GM18858 (cell line): Measurements from ENCODE around the gene ARHGAP24.
A peak's percentile ranks its signal among the peaks of the same experiment; 100 is the strongest.
"Not testable (repeated sequence)": the region's sequence is repeated elsewhere in the genome, so short reads cannot be mapped to it uniquely, and the experiment has no call there.

Source experiments
- ATAC-seq: cut with Tn5 transposase; IDR thresholded peaks from one replicate; pipeline ENCODE4 v1.9.1; 2021; ENCODE audit not compliant: unreplicated experiment

Gene ARHGAP24

DNA sequence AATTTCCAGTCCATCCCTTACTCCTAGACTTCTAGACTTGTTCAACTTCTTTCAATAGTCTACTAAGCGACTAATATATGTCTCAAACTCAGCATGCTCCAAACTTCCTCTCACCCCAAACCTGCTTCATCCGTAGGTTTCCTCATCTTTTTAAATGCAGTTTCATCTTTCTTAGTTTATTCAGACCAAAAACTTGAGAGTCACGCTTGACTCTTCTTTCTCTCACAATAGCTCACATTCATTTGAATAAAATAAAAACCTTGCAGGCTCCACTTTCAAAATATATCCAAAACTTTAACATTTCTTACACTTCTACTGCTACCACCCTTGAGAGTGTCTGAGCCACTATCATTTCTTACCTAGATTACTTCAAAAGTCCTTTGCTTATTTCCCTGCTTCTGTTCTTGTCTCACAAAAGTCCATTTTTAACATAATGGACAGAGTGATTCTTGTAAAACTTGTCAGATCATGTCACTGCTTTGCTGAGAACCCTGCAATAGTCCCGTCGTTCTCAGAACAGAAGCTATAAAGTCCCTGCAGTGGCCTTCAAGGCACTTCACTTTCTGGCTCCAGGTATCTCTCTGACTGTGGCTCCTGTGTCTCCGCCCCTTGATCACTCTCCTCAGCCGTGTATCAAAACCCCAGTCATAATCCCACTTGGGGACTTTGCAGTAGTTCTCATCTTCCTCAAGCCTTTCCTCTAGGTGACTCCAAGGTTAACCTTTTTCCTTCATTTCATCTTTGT lies 167.6 kb downstream of the ARHGAP24 start:
- ATAC-seq = peak; percentile 69

DNA sequence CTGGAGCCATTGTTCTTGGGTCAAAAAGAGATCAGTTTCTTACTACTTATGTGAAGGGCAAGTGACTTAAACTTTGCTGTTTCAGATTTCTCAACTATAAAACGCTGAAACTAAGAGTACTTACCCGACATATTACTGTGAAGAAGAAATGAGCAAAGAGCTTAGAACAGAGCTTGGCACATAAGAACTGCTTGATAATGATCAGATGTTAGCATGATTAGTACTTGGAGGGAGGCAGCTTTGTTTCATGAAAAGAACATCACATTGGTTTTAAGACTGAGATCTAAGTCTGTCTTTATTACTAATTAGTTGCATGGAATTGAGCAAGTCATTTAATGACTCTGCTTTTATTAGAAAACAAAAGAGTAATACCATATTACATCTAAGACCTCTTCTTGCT lies 169.1 kb downstream of the ARHGAP24 start:
- no peak for ATAC-seq

GRCh38 chr4:85650908-85651307 lies 176.0 kb downstream of the ARHGAP24 start:
- no peak for ATAC-seq

DNA sequence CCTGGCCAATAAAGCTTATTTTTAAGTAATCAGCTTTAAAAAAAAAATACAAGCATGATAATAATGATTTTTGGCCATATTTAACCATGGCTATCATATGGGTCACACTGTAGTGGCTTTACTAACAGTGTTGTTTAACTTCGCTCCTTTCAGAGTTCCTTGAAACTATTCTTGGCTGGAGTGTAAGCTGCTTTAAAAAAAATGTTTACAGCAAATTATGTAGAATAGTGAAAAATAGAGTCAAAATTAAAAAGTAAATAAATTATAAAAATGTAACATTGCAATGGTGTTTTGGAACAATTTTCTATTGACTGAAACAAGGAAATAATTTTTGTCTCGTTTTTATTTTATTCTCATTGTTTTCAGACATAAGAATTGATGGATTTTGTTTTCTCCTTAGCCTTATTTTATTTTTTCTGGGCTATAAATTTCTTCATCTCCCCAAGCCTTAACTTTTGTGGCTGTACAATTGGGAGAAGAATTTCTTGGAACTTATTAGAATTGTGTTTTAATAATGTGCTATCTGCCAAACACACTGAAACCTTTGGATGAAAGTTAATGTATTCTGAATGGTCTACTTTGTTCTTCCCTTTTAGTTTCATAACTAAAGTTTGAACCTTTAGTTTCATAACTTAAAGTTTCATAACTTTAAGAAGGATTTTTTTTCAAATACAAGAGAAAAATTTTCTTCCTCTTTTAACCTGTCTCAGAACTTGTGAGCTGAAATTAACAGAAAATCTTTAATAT lies 182.0 kb downstream of the ARHGAP24 start:
- no peak for ATAC-seq

DNA sequence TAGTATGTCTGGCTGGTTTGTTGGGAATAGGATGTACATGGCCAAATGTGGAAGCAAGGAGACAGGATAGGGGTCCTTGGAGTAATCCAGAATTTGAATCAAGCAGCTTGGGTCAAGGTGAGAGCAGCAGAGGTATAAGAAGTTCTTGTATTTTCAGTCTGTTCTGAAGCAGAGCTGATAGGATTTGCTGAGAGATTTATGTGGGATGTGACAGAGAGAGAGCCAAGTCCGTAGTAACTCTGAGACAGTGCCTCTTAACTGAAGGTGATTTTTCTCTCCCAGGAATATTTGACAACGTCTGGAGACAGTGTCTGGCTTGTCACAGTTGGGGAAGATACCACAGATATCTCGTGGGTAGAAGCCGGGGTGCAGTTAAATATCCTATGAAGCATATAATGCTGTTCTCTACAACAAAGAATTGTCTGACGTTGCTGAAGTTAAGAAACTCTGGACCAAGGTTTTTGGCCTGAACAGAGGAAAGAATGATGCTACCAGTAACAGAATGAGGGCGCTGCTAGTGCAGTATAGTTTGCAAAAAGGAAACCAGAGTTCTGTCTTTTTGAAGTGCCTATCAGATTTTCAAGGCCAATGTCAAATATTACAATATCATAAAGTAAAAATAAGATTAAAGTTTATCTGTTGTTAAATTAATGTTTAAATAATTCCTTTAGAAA lies 184.0 kb downstream of the ARHGAP24 start:
- no peak for ATAC-seq

DNA sequence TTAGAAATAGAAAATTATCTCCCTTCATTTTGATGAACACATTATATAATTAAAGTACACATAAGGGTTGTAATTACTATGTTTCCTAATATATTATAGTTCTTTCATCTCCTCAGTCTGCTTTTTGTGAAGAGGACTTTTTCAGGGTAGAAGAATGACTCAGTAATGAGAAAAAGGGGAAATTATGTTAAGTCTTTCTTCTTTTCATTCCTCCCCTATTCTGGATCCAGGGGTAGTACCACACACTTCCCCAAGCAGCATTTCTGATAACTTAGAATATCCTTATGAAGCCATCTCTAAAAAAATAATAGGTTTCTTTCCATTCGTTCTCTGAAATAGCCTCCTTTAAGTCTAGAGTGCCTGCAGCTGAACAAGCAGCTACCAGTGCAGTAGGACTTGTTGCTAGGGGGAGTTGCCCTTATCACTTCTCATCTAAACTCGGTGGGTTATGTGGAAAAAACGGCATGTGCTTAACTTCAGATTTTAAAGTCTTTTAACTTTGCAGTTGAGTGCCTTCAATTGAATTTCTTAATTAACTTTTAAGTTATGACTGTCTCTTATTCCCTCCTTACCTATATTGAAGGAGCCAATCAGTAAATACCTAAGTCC lies 184.8 kb downstream of the ARHGAP24 start:
- ATAC-seq = no peak

- ATAC-seq = not testable (repeated sequence)
Measured at GRCh38 chr4:85666625-85667024, 191.7 kb downstream of the ARHGAP24 start.

- ATAC-seq = no peak
Measured at GRCh38 chr4:85669204-85669603, 194.3 kb downstream of the ARHGAP24 start.

DNA sequence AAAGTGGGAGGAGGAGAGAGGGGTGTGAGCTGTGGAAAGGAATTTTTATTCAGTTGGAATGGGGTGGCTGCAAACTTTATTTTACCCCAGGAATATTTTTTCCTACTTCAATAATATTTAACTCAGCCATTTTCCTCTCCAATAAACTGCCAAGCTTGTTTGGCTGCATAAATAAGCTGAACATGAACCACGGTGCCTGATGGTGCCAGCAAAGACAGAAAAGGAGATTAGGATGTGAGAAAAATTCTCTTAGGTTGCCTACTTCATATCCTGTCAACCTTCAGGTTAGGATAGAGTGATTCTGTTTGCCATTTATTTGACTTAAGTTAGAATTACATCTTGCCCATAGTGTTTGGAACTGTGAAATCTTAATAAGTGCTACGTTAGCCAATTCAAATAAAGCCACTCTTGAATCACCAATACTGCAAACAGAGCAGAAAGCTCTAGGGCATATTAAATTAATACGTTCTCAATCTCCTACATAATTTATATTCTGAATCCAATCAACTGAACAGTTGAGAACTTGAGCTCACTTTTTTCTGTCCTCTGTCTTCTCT lies 195.1 kb downstream of the ARHGAP24 start:
- no peak for ATAC-seq

GRCh38 chr4:85671120-85671519 lies 196.2 kb downstream of the ARHGAP24 start:
- ATAC-seq = no peak

DNA sequence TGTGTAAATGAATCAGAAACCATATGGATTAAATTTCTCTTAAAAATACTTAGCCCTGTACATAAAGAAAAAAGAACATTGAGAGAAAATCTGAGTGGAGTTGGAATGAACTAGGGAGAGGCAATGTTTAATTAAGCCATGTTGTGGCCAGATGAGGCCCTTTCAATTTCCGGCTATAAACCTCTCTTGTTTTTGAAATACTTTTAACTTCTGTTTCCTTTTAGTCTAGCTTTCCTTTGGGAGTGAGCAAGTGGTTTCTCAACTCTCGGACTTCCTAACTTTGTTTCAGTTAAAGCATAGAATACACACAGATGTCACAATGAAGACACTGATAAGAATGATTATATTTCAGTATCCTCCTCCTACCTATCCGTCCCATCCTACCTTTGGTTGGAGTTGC lies 197.2 kb downstream of the ARHGAP24 start:
- no peak for ATAC-seq

DNA sequence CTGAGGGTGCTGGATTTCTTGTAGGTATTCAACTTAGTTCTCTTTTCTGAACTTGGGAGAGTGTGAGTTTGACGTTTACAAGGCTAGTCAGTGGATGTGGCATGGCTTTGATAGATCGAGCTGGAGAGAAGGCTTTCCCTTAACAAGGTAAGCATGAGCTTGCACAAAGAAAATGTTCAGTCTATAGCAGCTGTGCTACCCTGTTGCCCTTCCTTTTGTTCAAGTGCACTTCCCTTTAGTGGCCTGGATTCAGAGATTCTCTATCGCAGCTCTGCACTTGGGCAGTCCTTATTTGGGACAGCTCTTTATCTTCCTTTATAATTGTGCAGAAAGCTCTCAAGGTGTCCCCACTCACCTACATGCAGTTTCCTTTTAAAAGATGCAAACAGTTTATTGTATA lies 198.0 kb downstream of the ARHGAP24 start:
- ATAC-seq = no peak

GRCh38 chr4:85673540-85673939 lies 198.6 kb downstream of the ARHGAP24 start:
- ATAC-seq = peak; percentile 52

- no peak for ATAC-seq
Measured at GRCh38 chr4:85675076-85676049, 200.4 kb downstream of the ARHGAP24 start.

GRCh38 chr4:85676050-85676425 lies 201.1 kb downstream of the ARHGAP24 start:
- no peak for ATAC-seq

- no peak for ATAC-seq
Measured at GRCh38 chr4:85676850-85677590, 202.1 kb downstream of the ARHGAP24 start.

- peak; percentile 56 for ATAC-seq
Measured at GRCh38 chr4:85681221-85681657, 206.3 kb downstream of the ARHGAP24 start.

- ATAC-seq = no peak
Measured at GRCh38 chr4:85681921-85682320, 207.0 kb downstream of the ARHGAP24 start.

GRCh38 chr4:85682391-85682790 lies 207.4 kb downstream of the ARHGAP24 start:
- no peak for ATAC-seq
